GM23248 (cell line): ENCODE measurements around the gene SPATA9. TPM values are rescaled to one million over a fixed set of nuclear protein-coding genes. Genes with fewer than 3 reads are reported as not detected.

Experiments
- DNase-seq: peaks from one replicate; pipeline ENCODE4 v3.0.0-alpha.2; 2015
- H2AFZ ChIP-seq: fragments of 200-600 bp; sonication (generic); 2 replicates; pipeline ENCODE4 v1.6.1; 2016; ENCODE audit warnings: antibody characterized with exemption
- H3F3A ChIP-seq: fragments of 200-600 bp; sonication (generic); 2 replicates; pipeline ENCODE4 v1.6.1; 2016; ENCODE audit warnings: mild to moderate bottlenecking, antibody characterized with exemption, mixed run types; ENCODE audit not compliant: insufficient read depth
- H3K27ac ChIP-seq: fragments of 200-600 bp; sonication (generic); 2 replicates; pipeline ENCODE4 v1.5.1; 2016; ENCODE audit warnings: mild to moderate bottlenecking
- H3K27me3 ChIP-seq: fragments of 200-600 bp; sonication (generic); replicated peaks from 2 replicates; pipeline ENCODE4 v1.6.1; 2016; ENCODE audit warnings: mild to moderate bottlenecking; ENCODE audit not compliant: insufficient read depth
- H3K36me3 ChIP-seq: fragments of 200-600 bp; sonication (generic); 2 replicates; pipeline ENCODE4 v1.6.1; 2016; ENCODE audit warnings: low read depth, mild to moderate bottlenecking
- H3K4me1 ChIP-seq: fragments of 200-600 bp; sonication (generic); 2 replicates; pipeline ENCODE4 v1.6.1; 2016; ENCODE audit warnings: mild to moderate bottlenecking; ENCODE audit not compliant: insufficient read depth
- H3K4me2 ChIP-seq: fragments of 200-600 bp; sonication (generic); one replicate; pipeline ENCODE4 v1.6.1; 2016; ENCODE audit warnings: mild to moderate bottlenecking; ENCODE audit not compliant: unreplicated experiment
- H3K4me3 ChIP-seq: fragments of 200-600 bp; sonication (generic); 2 replicates; pipeline ENCODE4 v1.5.1; 2016; ENCODE audit warnings: mild to moderate bottlenecking
- H3K79me2 ChIP-seq: fragments of 200-600 bp; sonication (generic); 2 replicates; pipeline ENCODE4 v1.6.1; 2016; ENCODE audit warnings: mild to moderate bottlenecking; ENCODE audit not compliant: insufficient read depth
- H3K9ac ChIP-seq: fragments of 200-600 bp; sonication (generic); 2 replicates; pipeline ENCODE4 v1.6.1; 2016; ENCODE audit warnings: mild to moderate bottlenecking
- H3K9me2 ChIP-seq: fragments of 200-600 bp; sonication (generic); 2 replicates; pipeline ENCODE4 v1.6.1; 2016; ENCODE audit warnings: mixed run types, mild to moderate bottlenecking, moderate library complexity; ENCODE audit not compliant: insufficient read depth
- H3K9me3 ChIP-seq: fragments of 200-600 bp; sonication (generic); one replicate; pipeline ENCODE4 v1.6.1; 2017; ENCODE audit warnings: low read depth
- H4K20me1 ChIP-seq: fragments of 200-600 bp; sonication (generic); 2 replicates; pipeline ENCODE4 v1.6.0; 2016; ENCODE audit not compliant: insufficient read depth
- EZH2 ChIP-seq: fragments of 200-600 bp; sonication (generic); IDR thresholded peaks from 2 replicates; pipeline ENCODE4 v1.6.1; 2018; ENCODE audit warnings: antibody characterized with exemption, mild to moderate bottlenecking; ENCODE audit not compliant: insufficient read depth, poor library complexity, severe bottlenecking
- EZH2phosphoT487 ChIP-seq: fragments of 200-600 bp; sonication (generic); IDR thresholded peaks from 2 replicates; pipeline ENCODE4 v1.6.1; 2018; ENCODE audit warnings: antibody characterized with exemption, moderate library complexity, mild to moderate bottlenecking, low read depth; ENCODE audit not compliant: insufficient read depth
- WGBS, 2 experiments: methylation state at CpG; one replicate each; pipeline ENCODE4 v1.1.6; 2015 to 2017; ENCODE audit warnings: low lambda C conversion rate in 2 of 2, low coverage in 1 of 2; ENCODE audit errors: missing lambda C conversion rate in 2 of 2; 5-methylcytosine and 5-hydroxymethylcytosine counted together
- in situ Hi-C: fragments of 300-500 bp; cut with MboI; formaldehyde crosslinking; loops from 2 replicates; pipeline ENCODE4 v1.15.0; 2020
- polyA plus RNA-seq: library from polyadenylated mRNA; unstranded; fragments of >200 nt; fragmentation: Nextera tagmentation; extraction: Ambion mirVana; gene quantifications from 2 replicates; pipeline ENCODE4 v1.2.1, GENCODE V29; 2016
- total RNA-seq: library from RNA; depleted of rRNA; stranded (reverse); fragments of >200 nt; shearing (Covaris generic); gene quantifications from 2 replicates; pipeline ENCODE4 v1.2.3, GENCODE V29; 2014

The SPATA9 gene
- total and polyA plus RNA-seq, 2 experiments from 2014 or later, result 0.22 to 0.96 TPM

DNA sequence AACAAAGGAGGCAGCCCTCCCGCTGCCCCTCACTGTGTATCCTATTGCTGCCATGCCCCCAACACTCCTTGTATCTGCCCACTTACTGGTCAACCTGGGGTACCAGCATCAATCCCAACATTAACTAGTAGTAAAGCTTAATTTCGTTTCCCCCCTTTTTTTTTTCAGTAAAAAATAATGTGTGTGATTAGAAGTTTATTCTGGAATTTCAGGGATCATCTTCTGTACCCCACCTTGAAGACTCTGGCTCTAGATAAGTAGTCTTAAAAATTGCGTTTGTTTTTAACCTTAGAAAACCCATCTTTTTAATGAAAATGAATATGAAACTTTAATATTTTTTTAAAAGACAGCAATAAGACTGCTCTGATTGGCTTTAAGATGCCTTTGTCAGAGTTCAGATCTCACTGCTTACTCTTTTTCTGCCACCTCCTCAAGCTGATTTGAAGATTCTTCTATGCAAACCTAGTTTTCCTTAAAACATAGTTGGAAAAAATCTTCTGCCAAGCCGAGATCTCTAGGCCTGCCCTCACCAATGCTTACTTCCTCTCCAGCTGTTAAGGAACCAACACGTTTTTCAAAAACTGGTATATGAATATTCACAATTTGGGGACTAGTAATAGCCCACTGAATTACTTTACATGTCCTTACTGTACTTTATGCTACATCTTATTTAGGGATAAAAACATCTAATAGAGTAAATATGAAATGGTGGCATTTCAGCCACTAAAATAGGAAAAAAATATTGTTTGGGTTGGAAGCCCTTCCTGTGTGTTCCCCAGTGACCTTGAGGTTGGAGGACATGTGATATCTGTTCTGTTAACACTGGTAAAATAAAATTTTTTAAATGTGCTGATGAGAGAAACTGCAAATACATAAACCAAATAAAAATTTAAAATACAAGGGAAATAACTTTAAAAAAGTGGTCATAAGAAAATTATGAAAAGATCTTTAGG is 44.3 kb upstream of the SPATA9 start:
- peak; percentile 40 for DNase-seq
- Histone ChIP-seq H3K4me3 (peak overlapping the region; percentile 65), H3K4me1 (peaks cover 78% of the 10 kb centered on the region), H3K79me2 (peaks cover 12% of the 10 kb centered on the region), H3K36me3 (no peaks in the 10 kb centered on the region), H3K4me2 (peak overlapping the region; percentile 91), H3F3A (peaks cover 60% of the 10 kb centered on the region), H3K27me3 (no peaks in the 10 kb centered on the region), H3K9me2 (no peaks in the 10 kb centered on the region), H3K27ac (peak overlapping the region; percentile 68), H3K9ac (peak overlapping the region; percentile 64), H2AFZ (peak overlapping the region; percentile 78), H4K20me1 (no peaks in the 10 kb centered on the region), H3K9me3 (no peaks in the 10 kb centered on the region)
- in situ Hi-C loops, result no loop called here
- 3 to 10% methylated on average over 5 of the region's 5 CpGs for WGBS, 2 experiments
- no peak for TF ChIP-seq EZH2
- no peak for TF ChIP-seq EZH2phosphoT487

DNA sequence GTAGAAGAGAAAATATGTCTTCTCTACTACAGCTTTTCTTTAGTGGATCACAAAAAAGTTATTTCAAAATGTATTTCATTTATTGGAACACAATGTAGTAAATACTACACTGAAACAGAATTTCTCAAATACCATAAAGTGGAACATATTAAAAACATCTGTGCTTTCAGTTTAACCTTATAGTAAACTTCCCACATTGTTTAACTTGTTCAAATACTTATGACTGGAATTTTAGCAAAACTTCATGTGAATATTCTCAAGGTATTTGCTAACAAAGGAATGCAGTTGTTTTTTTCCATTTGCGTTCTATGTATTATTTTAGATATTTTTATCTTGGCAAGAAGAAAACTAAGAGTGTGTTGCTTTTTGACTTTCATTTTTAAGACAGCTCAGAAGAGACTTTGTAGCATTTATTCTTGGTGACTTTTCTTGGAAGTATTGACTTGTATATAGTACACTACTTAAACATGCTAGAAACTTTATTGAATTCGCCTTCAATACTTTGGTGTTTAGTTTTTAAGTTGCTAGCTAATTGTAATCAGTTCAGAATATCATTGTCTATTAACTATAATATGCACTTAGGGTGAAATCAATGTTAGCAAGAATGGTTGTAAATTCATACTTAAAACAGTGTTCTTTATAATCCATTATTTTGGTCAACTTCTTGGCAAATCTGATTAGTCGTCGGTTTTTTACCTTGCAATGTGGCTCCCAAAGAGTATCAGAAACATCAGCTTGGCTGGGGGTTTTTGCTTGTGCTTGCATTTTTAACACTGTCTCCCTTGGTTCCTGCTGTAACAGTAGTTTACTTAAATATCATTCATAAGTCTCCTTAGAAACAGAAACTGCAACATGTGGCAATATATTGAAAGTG is 43.4 kb upstream of the SPATA9 start:
- peak overlapping the region; percentile 68 for H3K27ac ChIP-seq
- H3K4me1 ChIP-seq, result peaks cover 78% of the 10 kb centered on the region
- WGBS, 2 experiments, result 3 to 4% methylated on average over 4 of the region's 4 CpGs
- H3K79me2 ChIP-seq, result peaks cover 6% of the 10 kb centered on the region; the same call in 1 of the 2 replicates
- H3K36me3 ChIP-seq, result no peaks in the 10 kb centered on the region
- in situ Hi-C loops, result no loop called here
- H3K9me3 ChIP-seq, result no peaks in the 10 kb centered on the region
- no peaks in the 10 kb centered on the region for H3K27me3 ChIP-seq
- peak overlapping the region; percentile 64 for H3K9ac ChIP-seq
- H4K20me1 ChIP-seq, result no peaks in the 10 kb centered on the region
- no peaks in the 10 kb centered on the region for H3K9me2 ChIP-seq
- H3F3A ChIP-seq, result peaks cover 60% of the 10 kb centered on the region
- DNase-seq, result peak; percentile 54
- peak overlapping the region; percentile 65 for H3K4me3 ChIP-seq
- H2AFZ ChIP-seq, result peak overlapping the region; percentile 78
- TF ChIP-seq EZH2phosphoT487, result no peak
- TF ChIP-seq EZH2, result no peak
- H3K4me2 ChIP-seq, result peak overlapping the region; percentile 91

DNA sequence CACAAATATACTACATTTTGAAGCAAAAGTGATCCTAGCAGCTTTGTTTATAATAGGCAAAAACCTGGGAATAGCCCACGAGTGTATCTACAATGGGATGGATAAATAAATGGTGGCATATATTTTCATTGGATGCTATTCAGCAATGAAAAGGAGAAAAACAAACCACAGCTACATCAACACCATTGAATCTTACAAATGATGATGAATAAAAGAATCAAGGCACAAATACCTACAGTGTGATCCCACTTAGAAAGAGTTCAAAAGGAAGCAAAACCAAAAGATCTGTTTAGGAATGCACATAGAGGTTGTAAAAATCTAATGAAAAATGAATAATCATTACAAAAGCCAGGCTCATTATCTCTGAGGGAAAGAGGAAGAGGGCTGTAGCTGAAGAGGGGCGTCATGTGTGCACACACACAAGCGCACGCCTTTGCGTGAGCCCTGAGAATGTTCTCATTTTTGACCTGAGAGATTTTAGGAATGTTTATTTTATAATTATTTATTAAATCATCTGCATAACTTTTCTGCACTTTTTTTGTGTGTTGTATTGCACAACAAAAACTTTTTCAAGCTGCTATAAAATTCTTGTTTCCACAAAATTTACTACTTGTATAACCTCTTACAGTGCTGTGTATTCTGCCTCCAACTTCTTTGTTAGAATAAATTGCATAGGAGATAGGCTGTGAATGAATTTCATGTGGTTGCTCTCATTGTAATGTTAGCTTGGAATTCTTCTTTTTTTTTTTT is 42.5 kb upstream of the SPATA9 start:
- Histone ChIP-seq H3K79me2 (peaks cover 6% of the 10 kb centered on the region; the same call in 1 of the 2 replicates), H3K9me2 (no peaks in the 10 kb centered on the region), H3F3A (peaks cover 56% of the 10 kb centered on the region), H3K4me3 (peak overlapping the region; percentile 65), H3K9me3 (no peaks in the 10 kb centered on the region), H3K27ac (peak overlapping the region; percentile 68), H3K36me3 (no peaks in the 10 kb centered on the region), H3K4me1 (peaks cover 78% of the 10 kb centered on the region), H4K20me1 (no peaks in the 10 kb centered on the region), H3K27me3 (no peaks in the 10 kb centered on the region), H3K9ac (peak overlapping the region; percentile 64), H2AFZ (peak overlapping the region; percentile 78), H3K4me2 (peak overlapping the region; percentile 91)
- in situ Hi-C loops, result no loop called here
- DNase-seq, result peak; percentile 47
- TF ChIP-seq EZH2 (no peak), EZH2phosphoT487 (no peak)
- WGBS, 2 experiments, result 26 to 30% methylated on average over 5 of the region's 5 CpGs
